ENCODE data around the gene TRIP13.

Gene TRIP13

DNA sequence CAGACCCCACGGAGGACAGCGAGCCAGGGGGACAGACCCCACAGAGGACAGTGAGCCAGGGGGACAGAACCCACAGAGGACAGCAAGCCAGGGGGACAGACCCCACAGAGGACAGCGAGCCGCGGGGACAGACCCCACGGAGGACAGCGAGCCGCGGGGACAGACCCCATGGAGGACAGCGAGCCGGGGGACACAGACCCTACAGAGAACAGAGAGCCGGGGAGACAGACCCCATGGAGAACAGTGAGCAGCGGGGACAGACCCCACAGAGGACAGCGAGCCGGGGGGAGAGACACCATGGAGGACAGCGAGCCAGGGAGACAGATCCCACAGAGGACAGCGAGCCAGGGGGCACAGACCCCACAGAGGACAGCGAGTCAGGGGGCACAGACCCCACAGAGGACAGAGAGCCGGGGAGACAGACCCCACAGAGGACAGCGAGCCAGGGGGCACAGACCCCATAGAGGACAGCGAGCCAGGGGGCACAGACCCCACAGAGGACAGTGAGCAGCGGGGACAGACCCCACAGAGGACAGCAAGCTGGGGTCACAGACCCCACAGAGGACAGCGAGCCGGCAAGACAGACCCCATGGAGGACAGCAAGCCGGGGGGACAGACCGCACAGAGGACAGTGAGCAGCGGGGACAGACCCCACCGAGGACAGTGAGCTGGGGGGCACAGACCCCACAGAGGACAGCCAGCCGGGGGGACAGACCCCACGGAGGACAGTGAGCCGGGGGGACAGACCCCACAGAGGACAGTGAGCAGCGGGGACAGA lies 37.5 kb upstream of the TRIP13 start:
- no peak for DNase-seq (ENCODE audit: low spot score)

DNA sequence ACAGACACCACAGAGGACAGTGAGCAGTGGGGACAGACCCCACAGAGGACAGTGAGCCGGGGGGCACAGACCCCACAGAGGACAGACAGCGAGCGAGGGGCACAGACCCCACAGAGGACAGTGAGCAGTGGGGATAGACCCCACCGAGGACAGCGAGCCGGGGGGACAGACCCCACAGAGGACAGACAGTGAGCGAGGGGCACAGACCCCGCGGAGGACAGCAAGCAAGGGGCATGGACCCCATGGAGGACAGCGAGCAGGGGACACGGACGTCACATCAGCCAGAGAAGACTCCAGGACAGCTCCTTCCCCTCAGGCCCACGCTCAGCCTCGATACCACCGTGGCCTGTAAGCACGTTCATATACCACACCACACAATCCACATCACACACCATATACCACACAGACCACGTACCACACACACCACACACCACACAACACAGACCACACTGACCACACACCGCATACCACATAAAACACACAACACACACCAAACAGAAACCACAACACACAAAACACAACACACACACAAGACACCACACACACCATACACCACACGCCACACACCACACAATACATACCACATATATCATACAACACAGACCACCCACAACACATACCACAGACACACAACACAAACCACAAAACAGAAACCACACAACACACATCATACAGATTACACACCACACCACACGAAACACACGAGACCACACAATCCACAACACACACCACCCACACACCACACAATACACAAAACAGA lies 36.7 kb upstream of the TRIP13 start:
- no peak for DNase-seq (ENCODE audit: low spot score)

DNA sequence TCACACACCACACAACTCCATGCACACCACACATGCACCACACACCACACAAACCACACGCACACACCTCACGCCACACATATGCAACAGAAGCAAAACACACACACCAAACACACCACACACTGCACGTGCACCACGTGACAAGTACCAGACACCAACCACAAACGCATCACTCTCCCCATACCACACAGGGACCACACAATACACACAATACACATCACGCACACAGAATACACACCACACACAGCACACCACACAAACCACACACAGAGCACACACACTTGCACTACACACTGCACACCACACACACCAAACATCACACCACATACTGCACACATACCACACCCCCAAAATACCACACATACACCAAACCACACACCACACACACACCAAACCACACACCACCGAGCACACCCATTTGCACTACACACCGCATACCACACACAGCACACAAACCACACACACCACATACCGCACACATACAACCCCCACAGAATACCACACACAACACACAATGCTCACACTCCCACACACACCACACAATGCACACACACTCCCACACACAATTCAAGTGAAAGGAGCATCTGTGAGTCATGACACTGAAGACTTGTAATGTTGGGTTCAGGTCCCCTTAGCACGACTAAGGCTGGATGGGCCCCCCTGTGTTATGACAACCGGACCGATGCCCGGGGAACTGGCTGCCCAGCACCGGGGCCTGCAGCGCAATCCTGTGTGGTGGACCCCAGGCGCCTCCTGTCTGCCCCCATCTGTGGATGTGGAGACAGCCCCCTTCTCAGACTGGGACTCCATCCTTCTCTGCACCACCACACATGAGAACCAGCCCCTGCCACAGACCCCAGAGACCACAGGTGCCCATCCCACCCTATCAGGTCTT lies 35.9 kb upstream of the TRIP13 start:
- no peak for DNase-seq (ENCODE audit: low spot score)

DNA sequence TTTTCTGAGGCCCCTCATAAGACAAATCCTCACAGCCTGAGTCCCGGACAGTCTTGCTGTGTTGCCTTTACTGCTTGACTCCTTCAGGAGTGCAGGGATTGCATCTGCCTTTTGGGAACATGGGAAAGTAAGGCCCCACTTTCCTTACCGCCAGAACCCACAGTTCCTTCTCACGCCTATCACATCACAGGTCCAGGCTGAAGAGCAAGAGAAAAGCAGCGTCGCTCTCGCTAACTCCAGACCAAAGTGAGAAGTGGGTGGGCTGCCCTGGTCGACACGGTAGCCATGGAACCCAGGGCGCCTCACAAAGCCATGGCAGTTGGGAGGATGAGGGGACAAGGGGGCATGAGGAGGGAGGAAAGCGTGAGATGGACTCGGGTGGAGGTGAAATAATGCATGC lies 34.0 kb upstream of the TRIP13 start:
- DNase-seq (ENCODE audit: low spot score) = no peak

DNA sequence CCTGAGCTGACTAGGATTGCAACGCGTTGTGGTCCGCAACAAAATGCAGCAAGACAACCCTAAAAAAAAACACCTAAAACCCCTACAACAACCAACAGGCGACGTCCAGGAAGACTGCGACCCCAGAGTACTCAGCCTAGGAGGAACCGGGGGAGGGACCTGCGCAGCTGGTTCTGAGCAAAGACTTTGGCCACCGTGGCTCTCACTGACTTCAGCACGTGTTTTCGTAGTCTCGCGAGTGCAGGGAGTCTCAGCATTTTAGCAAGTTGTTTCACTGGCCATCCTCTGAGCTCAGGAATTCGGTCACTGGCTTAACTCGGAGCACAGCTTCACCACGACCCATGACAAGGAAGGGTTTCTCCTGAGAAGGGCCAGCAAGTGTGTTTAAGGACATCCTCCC lies 33.3 kb upstream of the TRIP13 start:
- no peak for DNase-seq (ENCODE audit: low spot score)

GRCh38 chr5:859798-860296 lies 32.8 kb upstream of the TRIP13 start:
- no peak for DNase-seq (ENCODE audit: low spot score)

GRCh38 chr5:860506-861150 lies 32.1 kb upstream of the TRIP13 start:
- no peak for DNase-seq (ENCODE audit: low spot score)

DNA sequence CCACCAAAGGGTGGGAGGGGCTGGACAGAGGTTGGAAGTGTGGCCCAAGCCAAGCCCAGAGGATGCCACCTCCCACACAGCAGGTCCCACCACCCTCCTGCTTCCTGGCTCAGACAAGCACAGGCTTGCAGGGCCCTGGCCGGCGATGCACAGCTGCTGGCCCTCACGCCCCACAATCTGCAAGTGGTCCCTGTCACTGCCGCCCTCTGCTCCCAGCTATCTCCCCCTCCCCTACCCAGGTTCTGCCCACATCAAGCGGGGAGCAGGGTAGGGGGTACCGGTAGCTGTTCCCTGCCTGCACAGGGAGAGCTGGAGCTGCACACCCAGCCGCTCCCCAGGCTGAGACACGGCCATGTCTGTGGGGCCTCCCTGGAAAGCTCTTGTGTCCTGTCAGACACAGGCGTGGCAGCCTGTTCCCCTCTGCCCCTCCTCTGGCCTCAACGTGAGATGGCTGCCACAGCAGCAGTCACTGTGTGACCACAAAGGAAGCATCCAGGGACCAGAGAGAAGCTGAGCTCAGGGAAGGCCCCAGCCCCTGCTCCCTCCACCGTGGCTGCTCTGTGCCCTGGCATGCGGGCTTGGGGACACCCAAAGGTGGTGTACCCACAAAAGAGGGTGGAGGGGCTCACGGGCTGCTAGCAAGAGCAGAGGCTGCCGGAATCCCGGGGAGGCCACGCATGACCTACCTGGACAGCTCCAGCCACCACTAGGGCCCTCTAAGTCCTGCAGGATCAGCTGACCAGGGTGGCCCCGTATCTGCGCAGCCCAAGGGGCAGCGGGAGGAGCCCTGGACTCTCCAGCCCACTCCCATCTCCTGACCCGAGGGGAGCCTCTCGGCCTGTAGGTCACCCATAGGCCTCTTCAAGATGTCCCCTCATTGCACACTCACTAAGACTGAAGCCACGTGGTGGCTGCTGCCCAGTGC lies 31.0 kb upstream of the TRIP13 start:
- no peak for DNase-seq (ENCODE audit: low spot score)

- no peak for DNase-seq (ENCODE audit: low spot score)
Measured at GRCh38 chr5:862367-863243, 30.1 kb upstream of the TRIP13 start.

- no peak for DNase-seq (ENCODE audit: low spot score)
Measured at GRCh38 chr5:863244-863805, 29.4 kb upstream of the TRIP13 start.

DNA sequence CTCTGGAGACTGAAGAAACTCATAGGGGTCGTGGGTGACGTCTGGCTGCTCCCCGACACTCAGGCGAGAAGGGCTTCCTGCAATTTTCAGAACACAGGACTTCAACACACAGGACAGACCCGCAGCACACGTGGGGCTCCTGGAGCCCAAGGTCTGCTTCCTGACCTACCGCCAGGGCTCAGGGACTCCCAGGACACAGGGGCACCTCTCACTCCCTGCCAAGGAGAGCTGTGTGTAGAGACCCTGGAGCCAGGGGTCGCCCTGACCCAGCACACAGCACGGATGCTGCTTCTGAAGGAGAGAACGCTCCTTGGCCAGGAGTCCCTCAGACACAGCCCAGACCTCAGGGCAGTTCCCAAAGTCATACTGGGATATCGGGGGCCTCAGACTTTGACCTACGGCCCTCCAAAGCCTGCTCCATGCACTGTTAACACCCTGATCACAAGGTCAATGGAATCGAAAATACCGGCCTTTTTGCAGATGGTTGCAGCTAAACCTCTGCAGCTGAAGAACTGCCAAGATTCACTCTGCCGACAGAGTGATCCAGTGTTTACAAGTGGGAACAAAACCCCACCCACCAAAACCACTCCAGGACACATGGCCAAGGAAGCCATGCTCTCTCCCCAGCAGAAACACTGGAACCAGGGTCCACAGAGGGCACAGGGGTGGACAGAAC lies 28.1 kb upstream of the TRIP13 start:
- no peak for DNase-seq (ENCODE audit: low spot score)

DNA sequence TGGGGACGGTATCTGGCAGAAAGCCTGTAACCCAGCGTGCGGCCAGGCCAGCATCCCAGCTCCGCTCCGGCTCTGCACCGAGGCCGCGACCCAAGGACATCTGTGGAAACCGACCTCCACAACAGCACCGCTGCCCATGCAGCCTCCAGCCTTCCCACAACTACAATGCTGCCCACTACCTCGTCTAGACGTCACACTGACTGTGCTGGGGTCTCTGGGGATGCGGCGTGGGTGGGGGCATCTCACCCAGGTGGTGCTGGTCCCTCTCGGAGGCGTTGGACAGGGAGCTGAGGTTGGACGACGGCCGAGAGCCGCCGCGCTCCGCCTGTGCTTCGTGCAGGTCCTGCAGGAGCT lies 27.5 kb upstream of the TRIP13 start:
- no peak for DNase-seq (ENCODE audit: low spot score)

DNA sequence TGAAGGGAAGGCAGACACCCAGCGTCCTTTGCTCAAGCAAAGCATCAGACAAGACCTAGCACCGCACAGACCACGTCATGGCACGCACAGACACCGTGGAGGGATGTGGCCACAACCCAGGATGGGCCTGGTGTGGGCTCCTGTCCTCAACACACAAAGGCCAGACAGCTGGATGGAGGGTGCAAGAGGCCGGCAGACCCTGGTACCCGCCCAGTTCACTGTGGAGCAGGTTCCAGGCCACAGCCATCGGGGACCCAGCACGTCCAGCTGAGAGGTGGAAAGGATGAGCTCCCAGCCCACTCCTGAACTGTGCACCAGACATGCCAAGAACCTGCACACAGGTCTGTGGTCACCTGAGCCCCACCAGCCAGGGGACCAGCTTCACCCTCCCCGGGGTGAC lies 26.9 kb upstream of the TRIP13 start:
- no peak for DNase-seq (ENCODE audit: low spot score)

DNA sequence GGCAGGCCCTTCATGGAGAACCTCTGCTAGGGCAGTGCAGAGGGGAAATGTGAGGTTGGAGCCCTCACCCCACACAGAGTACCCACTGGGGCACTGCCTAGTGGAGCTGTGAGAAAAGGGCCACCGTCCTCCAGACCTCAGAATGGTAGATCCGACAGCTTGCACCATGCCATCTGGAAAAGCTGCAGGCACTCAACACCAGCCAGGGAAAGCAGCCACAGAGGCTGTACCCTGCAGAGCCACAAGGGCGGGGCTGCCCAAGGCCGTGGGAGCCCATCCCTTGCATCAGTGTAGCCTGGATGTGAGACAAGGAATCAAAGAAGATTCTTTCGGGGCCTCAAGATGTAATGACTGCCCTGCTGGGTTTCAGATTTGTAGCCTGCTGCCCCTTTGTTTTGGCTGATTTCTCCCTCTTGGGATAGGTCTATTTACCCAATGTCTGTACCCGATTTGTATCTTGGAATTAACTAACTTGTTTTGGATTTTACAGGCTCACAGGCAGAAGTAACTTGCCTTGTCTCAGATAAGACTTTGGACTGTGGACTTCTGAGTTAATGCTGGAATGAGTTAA lies 25.3 kb upstream of the TRIP13 start:
- no peak for DNase-seq (ENCODE audit: low spot score)

GRCh38 chr5:868428-869135 lies 24.1 kb upstream of the TRIP13 start:
- DNase-seq (ENCODE audit: low spot score) = no peak

DNA sequence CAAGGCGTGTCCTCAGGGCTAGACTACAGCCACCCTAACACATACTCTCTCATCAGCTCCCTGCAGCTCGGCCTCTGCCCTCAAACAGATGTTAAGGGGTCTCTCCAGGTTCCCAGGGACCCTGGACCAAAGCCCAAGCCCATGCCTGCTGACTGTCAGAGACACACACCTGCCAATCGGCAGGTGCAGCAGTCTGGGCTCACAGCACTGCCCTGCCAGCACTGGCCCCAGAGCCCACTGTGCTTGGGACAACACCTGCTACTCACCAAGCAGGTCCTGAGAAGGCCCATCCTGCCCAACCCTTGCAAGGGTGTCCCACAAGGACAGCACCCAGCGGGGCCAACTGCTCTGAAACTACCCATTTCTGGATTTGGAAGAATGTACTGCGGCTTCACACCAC lies 21.7 kb upstream of the TRIP13 start:
- DNase-seq (ENCODE audit: low spot score) = no peak

DNA sequence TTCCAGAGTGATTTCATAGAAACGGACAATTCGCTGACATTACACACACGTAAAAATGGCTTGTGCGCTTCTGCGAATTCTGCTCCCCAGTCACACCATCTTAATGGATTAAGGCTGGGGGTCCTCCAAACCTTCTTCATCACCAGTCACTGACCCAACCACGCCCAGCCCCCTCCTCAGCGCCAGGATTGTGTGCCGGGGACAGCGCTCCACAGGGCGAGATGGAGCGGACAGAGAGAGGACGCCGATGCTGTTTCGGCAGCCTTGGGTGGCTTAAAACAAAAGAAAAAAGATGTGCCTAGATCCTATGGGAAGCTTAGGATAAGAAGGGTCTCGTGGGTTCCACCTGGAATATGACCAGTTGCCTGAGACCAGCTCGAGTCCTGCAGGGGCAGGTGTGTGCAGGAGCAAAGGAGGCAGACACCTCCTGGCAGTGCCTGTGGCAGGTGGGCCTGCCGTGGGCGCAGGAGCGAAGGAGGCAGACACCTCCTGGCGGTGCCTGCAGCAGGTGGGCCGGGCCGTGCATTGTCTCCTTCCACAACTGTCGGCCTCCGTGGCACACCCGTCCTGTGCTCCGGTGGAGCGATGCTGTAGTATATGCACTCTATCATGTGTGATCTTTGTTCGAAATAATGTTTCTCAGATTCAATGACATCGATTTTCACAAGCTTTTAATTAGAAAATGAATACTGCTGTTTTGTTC lies 20.9 kb upstream of the TRIP13 start:
- DNase-seq (ENCODE audit: low spot score) = no peak

Data from COLO829 (cell line).